Lung (tissue), 16 donors: Measurements from ENCODE around the gene ACTL7B. TPM values are rescaled to one million over a fixed set of nuclear protein-coding genes. Genes with fewer than 3 reads are reported as not detected.

Experiments used
- ATAC-seq: fragments of 200-7000 bp; cut with Tn5 transposase; one replicate; pipeline ENCODE4 v1.9.1; 2020; ENCODE audit warnings: moderate number of reproducible peaks; ENCODE audit not compliant: insufficient read depth, low FRiP score
- DNase-seq, 3 donors: peaks; one replicate each; pipeline ENCODE4 v3.0.0-alpha.2; 2013 to 2017
- H3K27ac ChIP-seq, 2 donors: one replicate each; pipeline ENCODE4 v1.5.1; 2013; ENCODE audit warnings: mild to moderate bottlenecking in 2 of 2, moderate library complexity in 2 of 2, control low read depth in 1 of 2, inconsistent platforms in 1 of 2, low read depth in 1 of 2, low read length in 1 of 2
- H3K27me3 ChIP-seq, 3 donors: one replicate each; pipeline ENCODE4 v1.5.1; 2013; ENCODE audit warnings: low read length in 2 of 3; ENCODE audit not compliant: control insufficient read depth in 3 of 3, insufficient read depth in 3 of 3
- H3K36me3 ChIP-seq, 4 donors: one replicate each; pipeline ENCODE4 v1.5.1; 2013; ENCODE audit warnings: low read length in 4 of 4, mild to moderate bottlenecking in 1 of 4, moderate library complexity in 1 of 4; ENCODE audit not compliant: control insufficient read depth in 4 of 4, insufficient read depth in 4 of 4
- H3K4me1 ChIP-seq, 5 donors: one replicate each; pipeline ENCODE4 v1.5.1; 2013; ENCODE audit warnings: low read length in 5 of 5, mild to moderate bottlenecking in 2 of 5, moderate library complexity in 1 of 5; ENCODE audit not compliant: control insufficient read depth in 5 of 5, insufficient read depth in 5 of 5
- H3K4me3 ChIP-seq: one replicate; pipeline ENCODE4 v1.5.1; 2013; ENCODE audit warnings: mild to moderate bottlenecking, control low read depth, moderate library complexity
- H3K9ac ChIP-seq, 2 donors: one replicate each; pipeline ENCODE4 v1.5.1; 2013; ENCODE audit warnings: low read length in 2 of 2, control low read depth in 1 of 2; ENCODE audit not compliant: insufficient read depth in 1 of 2
- H3K9me3 ChIP-seq, 4 donors: one replicate each; pipeline ENCODE4 v1.5.1; 2013; ENCODE audit warnings: low read length in 3 of 4, mild to moderate bottlenecking in 1 of 4, moderate library complexity in 1 of 4; ENCODE audit not compliant: control insufficient read depth in 4 of 4, insufficient read depth in 3 of 4
- WGBS, 2 donors: extraction: QIAGEN DNeasy Blood & Tissue Kit; methylation state at CpG; one replicate each; pipeline ENCODE4 v1.1.7; 2013; 5-methylcytosine and 5-hydroxymethylcytosine counted together
- long read RNA-seq, 5 donors: transcript quantifications; one replicate each; lab custom pipeline, GENCODE V29; 2026
- polyA plus RNA-seq, 2 donors: library from polyadenylated mRNA; stranded (reverse); fragments of 200-250 nt; gene quantifications; one replicate each; pipeline ENCODE4 v1.2.1, GENCODE V29; 2013
- total RNA-seq, 2 donors: library from RNA; depleted of rRNA in 1 of 2; stranded (reverse); fragments of >200 nt in 1 of 2; gene quantifications; one replicate each; pipeline ENCODE4 v1.2.1, GENCODE V29; 2014 to 2021
- TF ChIP-seq, protein P1 (sequence below): IDR thresholded peaks from 2 replicates; pipeline ENCODE4 v1.5.1; 2012; ENCODE audit warnings: mild to moderate bottlenecking; ENCODE audit errors: control extremely low read depth, extremely low read depth
- donor health status: control.
- donor health status: control.
- donor health status: Bipolar disorder and iron deficiency.
- donor health status: healthy.
- donor health status: DM: yes; HTN: yes; CAD: no.

Gene ACTL7B, protein sequence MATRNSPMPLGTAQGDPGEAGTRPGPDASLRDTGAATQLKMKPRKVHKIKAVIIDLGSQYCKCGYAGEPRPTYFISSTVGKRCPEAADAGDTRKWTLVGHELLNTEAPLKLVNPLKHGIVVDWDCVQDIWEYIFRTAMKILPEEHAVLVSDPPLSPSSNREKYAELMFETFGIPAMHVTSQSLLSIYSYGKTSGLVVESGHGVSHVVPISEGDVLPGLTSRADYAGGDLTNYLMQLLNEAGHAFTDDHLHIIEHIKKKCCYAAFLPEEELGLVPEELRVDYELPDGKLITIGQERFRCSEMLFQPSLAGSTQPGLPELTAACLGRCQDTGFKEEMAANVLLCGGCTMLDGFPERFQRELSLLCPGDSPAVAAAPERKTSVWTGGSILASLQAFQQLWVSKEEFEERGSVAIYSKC
- total RNA-seq (not detected), polyA plus RNA-seq (not detected)
- long read RNA-seq, donor 1: 0 reads
- long read RNA-seq, donor 2: 0 reads
- long read RNA-seq, donor 3: 0 reads
- long read RNA-seq, donor 4: 0 reads
- long read RNA-seq, donor 5: 0 reads

DNA sequence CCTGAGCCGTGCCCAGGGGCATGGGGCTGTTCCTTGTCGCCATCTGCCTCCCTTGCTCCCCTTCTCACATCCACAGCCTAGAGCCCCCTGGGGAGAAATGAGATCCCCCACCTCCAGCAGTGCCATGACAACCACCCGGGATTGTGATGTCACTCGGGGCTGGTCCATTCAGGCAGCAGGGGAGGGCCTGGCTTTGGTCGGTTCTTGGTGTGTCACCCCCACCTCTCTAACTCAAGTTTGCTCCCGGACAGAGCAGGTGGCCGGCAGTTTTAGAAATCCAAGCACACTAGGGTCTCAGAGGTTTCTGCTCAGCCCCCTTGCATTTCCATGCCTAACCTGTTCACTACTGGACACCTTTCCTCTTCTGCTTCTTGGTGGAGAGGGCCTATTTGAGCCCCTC, at the start of gene ACTL7B:
ACTL7B (minus strand) TSS at position 99 of the 400 bp plus-strand sequence; CDS start at position 43, 56 bp downstream.
- no peak within 1 kb of the TSS for H3K27ac ChIP-seq
- no peaks in the 10 kb centered on the region for H3K4me1 ChIP-seq
- H3K27me3 ChIP-seq: peaks cover 0 to 3% (median 0%) of the 10 kb centered on the region in 3 donors
- DNase-seq (no peak), ATAC-seq (no peak)
- TF ChIP-seq, protein P1, sequence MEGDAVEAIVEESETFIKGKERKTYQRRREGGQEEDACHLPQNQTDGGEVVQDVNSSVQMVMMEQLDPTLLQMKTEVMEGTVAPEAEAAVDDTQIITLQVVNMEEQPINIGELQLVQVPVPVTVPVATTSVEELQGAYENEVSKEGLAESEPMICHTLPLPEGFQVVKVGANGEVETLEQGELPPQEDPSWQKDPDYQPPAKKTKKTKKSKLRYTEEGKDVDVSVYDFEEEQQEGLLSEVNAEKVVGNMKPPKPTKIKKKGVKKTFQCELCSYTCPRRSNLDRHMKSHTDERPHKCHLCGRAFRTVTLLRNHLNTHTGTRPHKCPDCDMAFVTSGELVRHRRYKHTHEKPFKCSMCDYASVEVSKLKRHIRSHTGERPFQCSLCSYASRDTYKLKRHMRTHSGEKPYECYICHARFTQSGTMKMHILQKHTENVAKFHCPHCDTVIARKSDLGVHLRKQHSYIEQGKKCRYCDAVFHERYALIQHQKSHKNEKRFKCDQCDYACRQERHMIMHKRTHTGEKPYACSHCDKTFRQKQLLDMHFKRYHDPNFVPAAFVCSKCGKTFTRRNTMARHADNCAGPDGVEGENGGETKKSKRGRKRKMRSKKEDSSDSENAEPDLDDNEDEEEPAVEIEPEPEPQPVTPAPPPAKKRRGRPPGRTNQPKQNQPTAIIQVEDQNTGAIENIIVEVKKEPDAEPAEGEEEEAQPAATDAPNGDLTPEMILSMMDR: no peak
- H3K4me3 ChIP-seq: no peak within 1 kb of the TSS
- no peak within 1 kb of the TSS for H3K9ac ChIP-seq
- H3K36me3 ChIP-seq: no peaks in the 10 kb centered on the region
- H3K9me3 ChIP-seq: no peaks in the 10 kb centered on the region
- 89 to 97% methylated on average over 6 to 7 of the region's 7 CpGs for WGBS, 2 donors

DNA sequence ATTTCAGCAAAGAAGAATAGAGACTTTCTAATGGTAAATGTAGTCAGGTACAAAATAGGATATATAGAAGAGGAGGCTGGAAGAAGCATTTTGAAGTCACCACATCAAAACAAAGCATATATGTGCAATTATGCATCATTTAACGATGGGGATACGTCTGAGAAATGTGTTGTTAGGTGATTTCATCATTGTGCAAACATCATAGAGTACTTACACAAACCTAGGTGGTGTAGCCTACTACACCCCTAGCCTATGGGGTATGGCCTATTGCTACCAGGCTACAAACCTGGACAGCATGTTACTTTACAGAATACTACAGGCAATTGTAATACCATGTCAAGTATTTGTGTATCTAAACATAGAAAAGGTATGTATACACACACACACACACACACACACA, 49.7 kb upstream of the ACTL7B start:
- WGBS, 2 donors: 70 to 74% methylated on average over 2 of the region's 2 CpGs
- Histone ChIP-seq H3K4me1 (no peaks in the 10 kb centered on the region), H3K36me3 (peaks cover 33 to 54% (median 41%) of the 10 kb centered on the region in 4 donors), H3K27me3 (no peaks in the 10 kb centered on the region), H3K9ac (no peak overlapping the region), H3K27ac (no peak overlapping the region), H3K9me3 (no peaks in the 10 kb centered on the region), H3K4me3 (no peak overlapping the region)
- TF ChIP-seq, protein P1: no peak
- ATAC-seq (no peak), DNase-seq (no peak)

DNA sequence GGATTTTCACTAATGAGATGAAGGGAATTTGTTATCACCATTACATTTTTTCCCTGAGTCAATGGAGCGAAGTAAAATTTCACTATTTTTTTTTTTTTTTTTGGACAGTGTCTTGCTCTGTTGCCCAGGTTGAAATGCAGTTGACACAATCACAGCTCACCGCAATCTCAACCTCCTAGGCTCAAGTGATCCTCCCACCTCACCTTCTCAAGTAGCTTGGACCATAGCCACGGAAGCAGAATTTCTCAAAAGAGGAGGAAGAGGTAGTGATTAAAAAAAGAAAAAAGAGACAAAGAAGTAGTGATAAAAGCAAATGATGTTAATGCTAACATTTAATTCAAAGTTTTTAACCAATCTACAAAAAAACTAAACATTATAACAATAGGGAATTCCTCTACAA, 48.4 kb upstream of the ACTL7B start:
- Histone ChIP-seq H3K4me3 (no peak overlapping the region), H3K27me3 (no peaks in the 10 kb centered on the region), H3K9me3 (no peaks in the 10 kb centered on the region), H3K27ac (no peak overlapping the region), H3K36me3 (peaks cover 28 to 48% (median 39%) of the 10 kb centered on the region in 4 donors), H3K4me1 (no peaks in the 10 kb centered on the region), H3K9ac (no peak overlapping the region)
- no peak for ATAC-seq
- DNase-seq: no peak
- TF ChIP-seq, protein P1: no peak
- 85 to 89% methylated on average over 3 of the region's 3 CpGs for WGBS, 2 donors
